Stimulated activated CD4-positive, alpha-beta T cell treated with anti-CD3 and anti-CD28 coated beads, Interleukin-2, amount 100 ng/mL, for 48 hours (primary cell): ENCODE data around the gene COL4A2.
A peak's percentile ranks its signal among the peaks of the same experiment; 100 is the strongest.

Source experiments
- DNase-seq, 2 donors: peaks; one replicate each; pipeline ENCODE4 v3.0.0-alpha.2; 2020

Gene COL4A2

GRCh38 chr13:110341445-110342244, 34.6 kb downstream of the COL4A2 start:
- no peak for DNase-seq

- DNase-seq, result no peak
Observed at GRCh38 chr13:110342474-110342873, 35.4 kb downstream of the COL4A2 start.

GRCh38 chr13:110343241-110343865, 36.3 kb downstream of the COL4A2 start:
- no peak for DNase-seq

DNA sequence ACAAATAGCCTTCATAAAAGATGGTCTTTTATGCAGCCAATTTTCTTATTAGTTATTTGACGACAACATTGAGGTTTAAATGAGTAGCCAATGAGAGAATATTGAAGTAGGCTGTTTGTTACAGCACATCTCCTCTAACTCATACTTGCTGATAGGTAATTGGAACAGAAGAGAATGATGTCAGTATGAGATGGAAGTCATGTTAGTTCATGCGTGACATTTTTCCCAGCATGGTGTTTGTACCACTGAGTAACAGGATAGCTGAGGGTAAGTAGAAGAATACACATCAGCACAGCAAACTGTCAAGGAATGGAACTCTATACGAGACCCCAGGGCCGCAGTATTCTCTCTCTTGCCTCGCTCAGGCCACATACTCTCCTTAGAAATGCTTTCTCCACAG, 37.2 kb downstream of the COL4A2 start:
- no peak for DNase-seq

DNA sequence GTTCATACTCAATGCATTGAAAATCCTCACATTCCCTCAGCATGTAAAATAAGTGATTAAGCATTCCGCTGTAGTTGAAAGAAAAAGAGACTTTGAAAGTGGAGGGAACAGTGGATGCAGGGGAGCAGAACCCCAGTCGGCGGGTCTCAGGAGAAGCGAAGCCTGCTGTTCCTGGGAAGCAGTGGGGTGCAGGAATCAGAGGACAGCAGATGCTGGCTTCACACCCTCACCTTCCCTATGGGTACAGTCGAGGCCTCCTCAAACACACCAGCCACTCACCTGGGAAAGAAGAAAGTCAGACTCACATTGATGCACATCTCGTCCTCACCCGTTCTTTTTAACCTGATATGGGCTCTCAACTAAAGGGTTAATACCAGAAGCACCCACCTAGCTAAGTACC, 38.2 kb downstream of the COL4A2 start:
- DNase-seq, result no peak

DNA sequence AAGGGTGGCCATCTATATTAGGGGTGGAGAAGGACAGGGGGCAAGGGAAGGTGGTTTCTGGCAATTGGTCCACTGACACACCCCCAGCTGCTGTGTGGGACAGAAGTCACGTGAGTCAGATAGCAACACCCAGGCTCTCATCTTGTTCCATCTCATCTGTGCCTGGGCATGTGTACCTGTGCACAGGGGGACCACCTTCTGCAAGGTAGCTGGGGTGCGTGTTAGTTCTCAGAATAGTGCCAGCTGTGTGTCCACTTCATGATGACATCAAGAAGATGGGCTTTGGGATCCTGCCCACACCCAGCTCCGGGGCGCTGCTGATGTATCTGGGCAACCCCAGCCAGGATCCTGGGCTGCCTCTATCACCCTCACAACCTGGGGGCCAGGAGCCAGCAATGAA, 38.6 kb downstream of the COL4A2 start:
- DNase-seq, result no peak

- DNase-seq, result no peak
Observed at GRCh38 chr13:110346661-110347067, 39.6 kb downstream of the COL4A2 start.

DNA sequence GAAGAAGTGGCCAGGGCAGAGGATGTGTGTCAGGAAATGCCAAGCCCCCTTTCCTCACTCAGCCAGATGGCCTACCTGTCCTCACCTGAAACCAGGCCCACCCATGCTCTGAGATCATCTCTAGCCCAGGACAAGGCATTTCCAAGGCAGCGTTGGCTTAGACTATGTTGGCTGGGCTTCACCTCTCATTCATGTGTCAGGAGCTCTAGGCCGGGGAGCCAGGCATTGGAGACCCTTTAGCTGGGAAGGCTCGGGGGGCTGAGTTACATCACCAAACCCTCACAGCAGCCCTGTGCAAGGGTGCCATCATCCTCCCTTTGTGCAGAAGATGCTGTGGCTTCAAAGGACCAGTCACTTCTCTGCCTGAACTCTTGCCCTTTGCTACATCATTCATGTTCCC, 40.0 kb downstream of the COL4A2 start:
- no peak for DNase-seq

GRCh38 chr13:110347535-110348308, 40.6 kb downstream of the COL4A2 start:
- DNase-seq, result no peak

- DNase-seq, result no peak
Observed at GRCh38 chr13:110348309-110349105, 41.4 kb downstream of the COL4A2 start.

- no peak for DNase-seq
Observed at GRCh38 chr13:110349239-110349638, 42.2 kb downstream of the COL4A2 start.

DNA sequence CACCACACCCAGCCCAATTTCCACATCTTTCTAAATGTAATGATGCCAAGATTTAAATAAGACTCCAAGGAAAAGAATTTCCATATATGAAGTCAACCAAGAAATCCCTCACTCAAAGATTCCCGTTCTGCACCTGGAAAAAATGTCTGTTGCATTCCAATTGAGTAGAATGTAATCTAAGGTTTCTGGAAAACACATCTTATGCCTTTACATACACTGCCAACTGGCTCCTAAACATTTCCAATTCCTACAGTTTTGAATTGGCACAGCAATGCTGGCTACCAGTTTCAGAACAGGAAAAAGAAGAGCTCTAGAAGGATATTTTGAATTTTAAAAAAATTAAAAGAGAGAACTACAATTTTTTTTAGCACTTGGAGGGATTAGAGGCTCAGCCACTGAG, 43.0 kb downstream of the COL4A2 start:
- no peak for DNase-seq

DNA sequence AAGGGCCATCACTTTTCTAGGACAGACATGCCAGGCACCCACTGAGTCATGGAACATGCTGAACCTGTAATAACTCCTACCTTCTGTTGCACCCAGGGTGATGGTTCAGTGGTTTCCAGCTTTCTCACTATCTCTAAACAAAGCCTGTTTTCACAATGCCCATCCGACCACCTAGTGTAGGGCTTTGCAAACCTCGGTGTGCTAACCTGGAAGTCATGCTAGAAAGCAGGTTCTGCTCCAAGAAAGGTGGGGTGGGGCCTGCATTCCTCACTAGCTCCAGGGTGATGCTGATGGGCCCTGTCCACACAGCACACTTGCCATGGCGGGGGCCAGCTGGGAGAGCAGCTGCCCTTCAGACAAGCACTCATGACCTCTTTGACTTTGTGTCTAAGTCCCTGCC, 43.4 kb downstream of the COL4A2 start:
- no peak for DNase-seq

DNA sequence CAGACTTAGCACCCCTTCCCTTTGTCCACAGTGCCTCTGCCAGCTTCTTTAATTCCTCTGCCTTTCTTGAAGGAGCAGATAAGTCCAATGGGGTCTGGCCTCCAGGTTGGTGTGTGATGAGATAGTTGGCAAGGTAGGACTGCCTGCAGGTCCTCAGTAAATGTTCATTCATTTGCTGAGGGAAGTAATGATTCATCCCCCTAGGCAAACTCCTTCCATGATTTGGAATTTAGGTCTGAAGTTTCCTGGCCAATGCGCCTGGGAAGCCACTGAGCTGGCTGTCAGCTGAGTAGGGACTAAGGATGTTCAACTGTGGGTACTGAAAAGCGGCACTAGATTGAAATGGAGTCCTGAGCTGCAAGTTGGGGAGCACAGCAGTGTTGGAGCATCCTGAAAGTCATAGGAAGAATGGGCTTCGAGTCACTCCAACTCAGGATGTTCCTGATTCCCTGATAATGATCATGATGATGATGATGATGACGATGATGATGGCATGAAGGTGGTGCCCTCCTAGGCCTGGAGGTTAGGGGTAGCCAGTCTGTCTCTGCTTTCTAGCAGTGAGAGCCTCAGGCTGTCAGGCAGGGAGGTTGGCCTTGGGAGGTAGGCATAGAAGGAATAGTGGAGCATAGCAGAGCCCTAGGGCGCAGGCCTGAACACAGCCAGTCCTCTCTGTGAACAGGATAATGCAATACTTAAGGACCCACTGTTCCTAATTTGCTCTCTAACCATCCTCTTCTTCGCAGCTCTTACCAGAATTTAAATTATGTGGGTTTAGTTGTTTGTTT, 44.7 kb downstream of the COL4A2 start:
- no peak for DNase-seq

DNA sequence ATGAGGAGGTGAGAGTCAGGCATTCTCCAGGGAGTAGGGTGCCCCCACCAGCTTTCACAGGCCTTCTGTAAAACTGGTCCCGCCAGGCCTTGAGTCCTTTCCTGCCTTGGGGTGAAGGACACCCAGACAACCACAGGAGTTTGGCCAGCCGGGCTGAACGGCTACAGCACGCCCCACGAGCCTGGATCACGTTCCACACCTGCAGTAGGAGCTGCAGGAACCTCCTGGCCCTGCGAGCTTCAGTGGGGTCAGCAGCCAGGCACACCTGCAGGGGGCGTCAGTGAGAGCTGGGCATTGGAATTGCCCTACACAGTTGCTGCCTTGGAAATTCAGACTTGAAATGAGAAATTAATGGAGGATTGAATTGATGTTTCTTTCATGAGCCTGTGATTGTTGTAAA, 45.7 kb downstream of the COL4A2 start:
- DNase-seq, result peak in 1 of 2 donors; percentile 8

DNA sequence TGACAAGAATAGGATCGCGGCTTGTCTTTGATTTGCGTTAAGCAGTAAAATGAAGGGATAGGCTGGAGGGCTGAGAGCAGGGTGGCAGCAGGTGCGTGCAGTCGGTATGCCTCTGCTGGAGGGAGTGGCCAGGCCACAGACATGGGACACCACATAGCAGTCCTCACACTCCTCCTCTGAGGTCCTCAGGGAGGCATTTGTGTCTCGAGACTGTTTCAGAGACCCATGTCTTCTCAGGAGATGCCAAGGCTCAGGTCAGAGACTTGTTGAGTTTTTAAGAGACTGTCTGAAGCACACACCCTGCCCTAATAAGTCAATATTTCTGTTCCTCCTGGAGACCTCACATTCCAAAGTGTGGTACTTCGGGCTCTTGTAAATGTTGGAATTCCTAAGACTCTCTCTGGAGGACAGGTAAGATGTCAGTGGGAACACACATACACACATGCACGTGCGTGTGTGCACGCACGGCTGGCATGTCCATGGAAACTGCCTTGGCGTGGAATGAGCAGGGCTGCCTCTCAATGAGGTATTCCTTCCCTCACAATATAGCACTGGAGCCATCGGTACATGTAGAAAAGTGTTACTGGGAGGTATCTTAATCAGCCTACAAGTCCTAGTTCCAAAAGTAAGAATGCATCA, 46.4 kb downstream of the COL4A2 start:
- no peak for DNase-seq

DNA sequence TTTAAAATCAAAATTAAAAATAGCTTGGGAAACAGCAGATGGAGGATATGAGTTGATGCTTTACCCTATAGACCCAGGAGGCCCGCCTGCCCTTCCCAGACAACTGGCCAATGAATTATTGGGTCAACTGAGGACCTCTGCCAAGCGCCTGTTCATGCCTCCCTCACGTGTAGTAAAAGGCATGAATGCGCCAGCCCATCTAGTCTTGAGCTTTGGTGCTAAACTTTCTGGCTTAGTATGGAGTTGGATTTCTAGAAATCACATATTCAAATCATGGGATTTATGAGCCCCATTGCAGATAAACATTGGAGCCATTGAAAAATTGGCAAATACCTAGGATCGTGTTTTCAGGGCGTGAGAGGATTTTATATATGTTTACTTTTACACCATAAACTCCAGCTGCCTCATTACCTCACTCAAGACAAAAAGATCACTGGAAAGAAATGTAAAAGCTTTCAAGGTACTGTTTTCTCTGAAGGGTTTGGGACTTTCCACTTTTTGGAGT, 47.1 kb downstream of the COL4A2 start:
- no peak for DNase-seq

DNA sequence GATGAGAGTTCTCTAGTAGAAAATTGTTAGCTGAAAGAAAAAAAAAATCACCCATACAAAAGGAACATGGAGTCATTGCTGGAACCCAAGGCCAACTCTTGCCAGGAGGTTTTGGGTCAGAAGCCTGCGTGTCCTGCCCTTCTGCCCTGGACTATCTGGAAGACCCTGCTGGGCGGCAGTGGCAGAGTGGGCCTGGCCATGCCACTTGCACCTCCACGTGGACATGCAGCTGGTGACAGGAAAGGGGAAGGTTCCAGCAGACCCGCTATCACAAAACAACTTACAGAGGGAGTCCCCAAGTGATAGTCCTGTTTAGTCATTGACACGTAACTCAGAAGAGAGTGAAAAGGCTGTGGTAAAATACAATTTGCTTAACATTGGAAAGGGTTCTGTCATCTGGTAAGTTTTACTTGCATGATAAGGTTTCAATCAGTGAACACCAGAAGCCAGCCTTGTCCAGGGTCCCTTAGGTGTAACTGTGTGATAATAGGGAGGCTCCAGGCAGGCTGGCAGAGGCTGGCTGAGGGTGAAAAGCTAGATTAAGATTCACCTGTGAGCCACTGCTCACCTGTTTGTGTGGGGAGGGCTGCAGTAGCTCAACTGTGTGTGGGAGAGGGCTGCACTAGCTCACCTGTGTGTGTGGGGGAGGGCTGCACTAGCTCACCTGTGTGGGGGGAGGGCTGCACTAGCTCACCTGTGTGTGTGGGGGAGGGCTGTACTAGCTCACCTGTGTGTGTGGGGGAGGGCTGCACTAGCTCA, 47.8 kb downstream of the COL4A2 start:
- no peak for DNase-seq

DNA sequence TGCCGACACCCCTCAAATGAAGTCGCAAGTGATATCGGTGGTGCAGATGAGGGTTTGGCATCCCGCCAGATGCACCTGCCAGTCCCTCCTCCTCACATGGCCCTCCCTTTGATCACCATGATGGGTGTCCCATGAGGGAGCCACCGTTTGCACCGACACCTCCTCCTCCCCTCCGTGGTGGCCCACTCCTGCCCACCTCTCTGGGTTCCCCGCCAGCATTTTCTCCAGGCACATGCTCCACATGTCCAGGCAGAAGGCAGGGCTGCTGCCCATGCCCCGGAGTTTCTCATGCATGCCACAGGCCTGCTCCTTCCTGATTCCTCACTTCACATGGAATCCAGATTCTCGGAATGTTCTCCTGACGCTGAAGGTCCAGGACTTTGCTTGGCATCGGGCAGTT, 49.3 kb downstream of the COL4A2 start:
- no peak for DNase-seq

- DNase-seq, result no peak
Observed at GRCh38 chr13:110358381-110358780, 51.3 kb downstream of the COL4A2 start.

- DNase-seq, result no peak
Observed at GRCh38 chr13:110359840-110360301, 52.8 kb downstream of the COL4A2 start.
